Right ventricle myocardium superior (tissue), 1 donor: ENCODE results near the gene JMJD8. TPM values are rescaled to one million over a fixed set of nuclear protein-coding genes. Genes with fewer than 3 reads are reported as not detected.

Source experiments
- ATAC-seq: fragments of 200-7000 bp; cut with Tn5 transposase; one replicate; pipeline ENCODE4 v1.9.1; 2020; ENCODE audit warnings: mild to moderate bottlenecking; ENCODE audit not compliant: poor library complexity
- DNase-seq: peaks from one replicate; pipeline ENCODE4 v3.0.0-alpha.2; 2020
- intact Hi-C: fragments of 100-400 bp; cut with DNase I; formaldehyde crosslinking; loops from one replicate; pipeline ENCODE4 v1.11.2; 2022
- total RNA-seq: library from RNA; stranded (reverse); fragmentation: NEBNext Ultra II Directional; extraction: Animal tissue kit (Norgen Biotek cat#: 25700); gene quantifications from one replicate; pipeline ENCODE4 v1.2.1, GENCODE V29; 2021
- donor health status: DM: no; HTN: yes; CAD: no; lungs with severe emphysema.

The JMJD8 gene
- total RNA-seq, 1 donor from 2014 or later, result 42.4 TPM

DNA sequence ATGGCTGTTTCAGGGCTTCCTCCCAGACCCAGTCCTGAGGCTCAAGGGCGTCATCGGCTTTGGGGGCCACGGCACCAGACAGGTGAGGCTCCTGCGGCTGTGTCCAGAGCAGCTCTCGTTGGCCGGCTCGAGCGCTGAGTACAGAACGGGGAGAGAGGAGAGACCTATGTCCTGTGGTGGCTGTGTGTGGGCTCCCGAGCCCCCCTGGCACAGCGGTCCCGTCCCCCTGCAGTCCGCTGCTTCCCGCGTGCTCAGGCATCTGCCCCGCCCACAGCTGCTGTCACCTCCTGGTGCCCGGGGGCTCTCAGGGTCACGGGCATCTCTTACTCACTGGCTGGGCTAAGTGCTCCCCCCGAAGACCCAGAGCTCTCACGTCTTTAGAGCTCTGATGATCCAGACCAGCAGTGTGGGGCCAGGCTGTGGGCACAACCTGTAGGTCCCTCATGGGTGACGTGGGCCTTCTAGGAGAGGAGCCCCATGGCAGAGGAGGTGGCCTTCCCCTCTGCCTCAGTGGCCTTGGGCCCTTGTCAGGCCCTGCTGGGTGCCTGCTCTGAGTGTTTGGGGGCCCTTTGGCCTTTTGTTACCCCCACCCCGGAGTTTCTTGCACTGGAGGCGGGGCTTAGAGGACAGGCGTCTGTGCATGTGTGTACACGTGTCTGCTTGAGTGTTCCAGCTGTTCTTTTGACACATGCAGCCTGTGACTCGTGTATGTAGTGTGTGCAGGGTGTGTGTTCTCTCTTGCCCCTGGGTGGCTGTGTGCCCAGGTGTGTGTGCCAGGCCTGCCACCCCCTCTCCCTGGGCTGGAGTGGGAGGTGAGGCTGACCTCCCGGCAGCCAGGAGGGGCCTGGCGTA is 31.5 kb downstream of the JMJD8 start:
- DNase-seq (no peak), ATAC-seq (no peak)
- intact Hi-C loops, result no loop called here

GRCh38 chr16:651844-652243 is 32.3 kb downstream of the JMJD8 start:
- DNase-seq, result no peak

GRCh38 chr16:649631-650030 is 34.5 kb downstream of the JMJD8 start:
- intact Hi-C loops, result no loop called here
- DNase-seq, result no peak
- ATAC-seq, result no peak

More at GRCh38 chr16:651844-652243, 32.3 kb downstream of the JMJD8 start:
- intact Hi-C loops, result no loop called here
- ATAC-seq, result no peak

DNA sequence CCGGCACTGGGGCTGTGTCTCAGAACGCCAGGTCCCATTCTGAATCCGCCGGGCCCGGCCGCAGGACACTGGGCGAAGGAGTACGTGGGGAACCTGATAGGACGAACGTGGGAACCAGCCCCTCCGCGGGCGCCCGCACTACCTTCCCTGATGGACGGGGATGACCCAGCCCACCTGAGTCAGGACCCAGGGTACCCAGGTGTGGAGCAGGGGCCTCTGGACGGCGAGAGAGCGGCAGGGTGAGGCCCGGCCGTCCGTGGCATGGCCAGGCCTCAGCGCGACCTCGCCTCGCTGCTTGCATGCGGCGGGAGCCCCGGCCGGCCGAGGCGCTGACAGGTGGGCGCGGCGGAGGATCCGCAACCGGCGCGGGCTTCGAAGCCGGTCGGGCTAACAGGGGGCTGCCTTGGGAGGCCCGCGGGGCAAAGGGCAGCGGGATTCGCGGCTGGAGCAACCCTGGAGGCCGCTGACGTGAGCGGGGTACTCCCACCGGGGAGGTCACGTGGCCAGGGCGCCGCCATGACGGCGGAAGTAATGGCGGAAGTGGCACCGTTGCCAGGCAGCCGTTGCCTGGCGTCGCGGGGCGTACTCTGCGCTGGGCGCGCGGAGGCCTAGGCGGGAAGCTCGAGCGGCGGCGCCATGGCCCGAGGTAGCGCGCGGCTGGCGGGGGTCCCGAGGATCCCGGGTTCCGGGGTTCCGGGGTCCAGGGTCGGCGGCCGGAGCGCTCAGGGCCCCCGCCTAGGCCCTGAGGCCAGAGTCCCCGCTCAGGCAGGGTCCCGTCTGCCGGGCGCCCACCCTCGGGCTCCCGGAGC is 35.1 kb downstream of the JMJD8 start, which contains the start of gene WDR90:
Gene WDR90 (plus strand): TSS at position 585 of the 809 bp plus-strand sequence. CDS start 52 bp downstream, at position 637.
- peak; percentile 87 for ATAC-seq
- DNase-seq, result peak; percentile 97
- intact Hi-C loops, result no loop called here

GRCh38 chr16:648071-648780 is 35.9 kb downstream of the JMJD8 start:
- ATAC-seq, result peak; percentile 2
- intact Hi-C loops, result no loop called here
- no peak for DNase-seq

DNA sequence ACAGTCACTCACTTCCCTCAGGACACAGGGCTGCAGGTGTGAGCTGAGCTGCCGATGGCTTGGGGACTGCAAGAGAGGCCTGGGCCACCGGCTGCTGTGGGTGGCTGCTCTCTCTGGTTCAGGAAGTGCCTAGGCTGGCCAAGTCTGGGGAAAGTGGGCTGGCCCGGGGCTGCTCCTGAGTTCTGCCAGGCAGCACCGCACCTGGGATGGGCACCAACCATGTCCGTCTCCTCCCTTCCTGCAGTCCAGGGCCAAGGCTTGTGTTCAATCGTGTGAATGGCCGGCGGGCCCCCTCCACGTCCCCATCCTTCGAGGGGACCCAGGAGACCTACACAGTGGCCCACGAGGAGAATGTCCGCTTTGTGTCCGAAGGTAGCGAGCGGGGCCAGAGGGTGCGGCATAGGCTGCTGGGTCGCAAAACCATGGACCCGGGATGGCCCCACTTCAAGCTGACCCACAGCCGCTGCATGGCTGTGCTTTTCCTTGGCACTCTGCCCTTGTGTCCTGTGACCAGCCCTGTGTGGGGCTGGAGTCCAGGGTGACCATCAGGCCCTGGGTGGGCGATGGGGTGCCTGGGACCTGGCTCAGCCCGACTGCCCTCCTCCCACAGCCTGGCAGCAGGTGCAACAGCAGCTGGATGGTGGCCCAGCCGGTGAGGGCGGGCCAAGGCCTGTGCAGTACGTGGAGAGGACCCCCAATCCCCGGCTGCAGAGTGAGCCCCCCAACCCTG is 36.8 kb downstream of the JMJD8 start:
- DNase-seq, result no peak
- no peak for ATAC-seq
- intact Hi-C loops, result no loop called here

GRCh38 chr16:646679-647172 is 37.4 kb downstream of the JMJD8 start:
- ATAC-seq, result no peak
- intact Hi-C loops, result no loop called here

DNA sequence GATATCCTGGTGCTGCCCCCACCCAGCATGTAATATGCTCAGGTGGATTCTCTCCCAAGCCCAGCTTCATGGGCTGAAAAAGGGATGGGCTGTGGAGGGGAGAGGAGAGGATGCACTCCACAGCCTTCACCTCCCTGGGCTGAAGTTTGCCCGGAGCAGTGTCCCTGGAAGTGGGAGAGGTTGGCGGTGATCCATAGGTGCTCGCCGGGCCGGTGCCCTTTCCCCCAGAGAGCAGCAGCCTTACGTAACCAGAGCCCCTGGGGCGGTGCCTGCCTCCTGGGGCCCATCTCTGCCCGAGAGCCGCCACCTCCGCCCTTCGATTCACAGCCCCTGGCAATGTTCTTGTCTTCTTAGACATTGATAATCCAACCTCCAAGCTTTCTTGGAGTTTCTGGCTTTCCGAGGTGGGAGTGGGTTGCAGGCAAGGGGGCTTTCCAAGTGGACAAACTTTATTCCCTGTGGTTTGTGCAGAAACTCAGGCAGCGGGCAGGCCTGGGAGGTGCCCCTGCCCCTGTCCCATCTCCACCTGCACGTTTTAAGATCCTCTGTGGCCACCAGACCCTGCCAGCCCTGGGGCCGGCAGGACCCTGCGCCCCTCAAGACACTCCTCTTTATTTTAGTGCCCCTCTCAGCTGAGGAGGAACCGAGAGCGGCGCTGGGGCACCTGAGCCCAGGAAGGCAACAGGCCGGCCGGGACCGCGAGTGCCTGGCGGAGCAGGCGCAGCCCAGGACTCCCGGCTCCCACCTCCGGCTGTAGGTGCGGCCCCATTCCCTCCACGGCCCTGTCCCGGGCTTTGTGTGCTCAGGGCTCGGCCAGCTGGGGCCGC is 38.1 kb downstream of the JMJD8 start:
- ATAC-seq (peak; percentile 46), DNase-seq (peak; percentile 82)

More at GRCh38 chr16:646679-647172, 37.4 kb downstream of the JMJD8 start:
- DNase-seq, result no peak

DNA sequence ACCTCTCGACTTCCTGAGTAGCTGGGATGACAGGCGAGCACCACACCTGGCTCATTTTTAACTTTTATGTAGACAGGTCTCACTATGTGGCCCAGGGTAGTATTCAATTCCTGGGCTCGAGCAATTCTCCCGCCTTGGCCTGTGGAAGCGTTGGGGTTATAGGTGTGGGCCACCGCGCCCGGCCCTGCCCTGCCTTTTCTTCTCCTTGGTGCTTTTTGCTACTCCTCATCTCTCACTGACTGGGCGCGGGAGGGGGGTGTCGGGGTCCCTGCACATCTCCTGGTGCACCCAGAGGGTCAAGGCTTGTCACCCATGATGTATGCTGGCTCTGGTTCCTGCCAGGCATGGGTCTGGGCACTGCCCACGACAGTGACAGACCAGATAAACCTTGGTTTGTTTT is 39.6 kb downstream of the JMJD8 start:
- DNase-seq, result no peak
- intact Hi-C loops, result no loop called here

More for the DNA sequence above, 38.1 kb downstream of the JMJD8 start:
- intact Hi-C loops, result no loop called here

GRCh38 chr16:643050-643368 is 41.1 kb downstream of the JMJD8 start:
- DNase-seq, result no peak
- ATAC-seq, result no peak
- intact Hi-C loops, result no loop called here

More for the DNA sequence above, 39.6 kb downstream of the JMJD8 start:
- ATAC-seq, result no peak

DNA sequence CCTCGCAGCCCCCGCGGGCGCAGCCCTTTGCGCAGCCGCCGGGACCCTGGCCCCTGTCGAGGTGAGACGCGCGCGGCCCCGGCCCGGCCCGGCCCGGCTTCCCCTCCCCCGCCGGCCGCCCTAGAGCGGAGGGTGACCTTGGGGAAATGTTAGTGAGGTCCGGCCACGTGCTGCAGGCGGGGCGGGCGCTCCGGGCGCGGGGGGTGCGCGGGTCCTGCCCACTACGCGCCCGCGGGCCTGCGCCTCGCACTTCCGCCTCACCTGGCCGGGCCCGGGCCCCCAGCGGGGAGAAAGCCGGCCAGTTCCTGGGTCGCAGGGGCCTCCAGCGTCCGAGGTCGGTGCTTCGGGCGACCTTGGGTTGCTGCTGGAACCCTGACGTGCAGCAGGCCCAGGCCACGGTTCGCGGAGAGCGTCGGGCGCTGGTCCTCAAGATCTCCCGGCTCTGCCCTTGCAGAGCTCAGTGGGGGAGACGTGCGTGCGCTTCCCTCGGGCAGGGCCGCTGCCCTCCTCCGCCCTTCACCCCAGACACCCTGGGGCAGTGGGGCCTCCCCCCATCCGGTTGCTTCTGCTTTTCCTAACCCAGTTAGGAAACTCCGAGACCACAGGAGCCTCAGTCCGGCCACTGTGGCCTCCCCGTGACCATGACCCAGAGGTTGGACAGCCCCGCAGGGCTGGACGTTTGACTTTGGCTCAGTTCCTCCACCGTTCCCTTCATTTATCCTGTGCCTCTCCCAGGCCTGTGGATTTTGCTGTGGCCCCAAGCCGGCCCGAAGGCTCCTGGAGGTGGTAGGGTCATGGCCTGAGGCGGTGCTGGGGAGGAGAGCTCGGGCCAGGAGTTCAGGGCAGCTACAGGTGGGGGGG is 41.7 kb downstream of the JMJD8 start:
- intact Hi-C loops, result no loop called here
- peak; percentile 81 for DNase-seq
- peak; percentile 40 for ATAC-seq

GRCh38 chr16:641326-642188 is 42.6 kb downstream of the JMJD8 start, which contains the start of gene MCRIP2:
MCRIP2 (plus strand) TSS chr16:641828; CDS start chr16:641992, 164 bp downstream.
- peak; percentile 93 for DNase-seq
- intact Hi-C loops, result no loop called here
- ATAC-seq, result peak; percentile 70

GRCh38 chr16:640614-641013 is 43.5 kb downstream of the JMJD8 start:
- DNase-seq, result no peak
- intact Hi-C loops, result no loop called here
- ATAC-seq, result no peak

DNA sequence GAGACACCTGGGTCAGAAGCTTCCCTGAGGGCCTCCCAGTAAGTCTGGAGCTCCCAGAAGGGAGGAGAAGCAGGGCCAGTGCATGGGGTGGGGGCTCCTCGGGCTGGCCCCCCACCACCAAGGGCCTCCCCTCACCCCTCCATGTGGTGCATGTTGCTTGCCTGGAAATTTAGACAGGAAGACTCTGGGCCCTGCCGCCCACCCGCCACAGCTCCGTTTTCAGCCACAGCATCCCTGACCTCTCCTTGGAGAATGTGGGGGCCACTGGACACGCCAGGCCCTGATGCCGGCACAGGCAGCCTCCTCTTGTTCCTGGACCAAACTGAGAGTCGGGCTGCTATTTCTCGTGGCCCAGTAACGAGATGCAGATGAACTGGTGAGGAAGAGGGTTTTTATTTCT is 45.3 kb downstream of the JMJD8 start:
- DNase-seq, result no peak
- intact Hi-C loops, result loop anchor here (5.0 kb wide), 1 partner anchor 52 kb away; no protein-coding TSS in a partner anchor
- no peak for ATAC-seq

- intact Hi-C loops, result loop anchor here (5.0 kb wide), 1 partner anchor 51 kb away; no protein-coding TSS in a partner anchor
- ATAC-seq, result no peak
Observed at GRCh38 chr16:638034-638543, 46.0 kb downstream of the JMJD8 start.

More at GRCh38 chr16:638034-638543, 46.0 kb downstream of the JMJD8 start:
- DNase-seq, result no peak
